SK-N-SH treated with all-trans-retinoic acid at 6 μM for 48 hours (cell line): ENCODE data around the gene COX7A2L.
"Not testable (repeated sequence)": the region's sequence is repeated elsewhere in the genome, so short reads cannot be mapped to it uniquely, and the experiment has no call there.

Experiments
- ARNTL ChIP-seq: fragments of 450-650 bp; formaldehyde crosslinking; IDR thresholded peaks from 2 replicates; pipeline ENCODE4 v1.5.0; 2020; ENCODE audit warnings: low read depth, mild to moderate bottlenecking, moderate library complexity, borderline replicate concordance
- CREB5 ChIP-seq: fragments of 250-450 bp; sonication (Bioruptor Pico); IDR thresholded peaks from 2 replicates; pipeline ENCODE4 v1.5.1; 2020; ENCODE audit warnings: low read depth, mild to moderate bottlenecking, moderate library complexity
- CSDC2 ChIP-seq: fragments of 250-450 bp; sonication (Bioruptor Pico); IDR thresholded peaks from 2 replicates; pipeline ENCODE4 v1.5.0; 2020; ENCODE audit warnings: mild to moderate bottlenecking, moderate library complexity
- CSRNP3 ChIP-seq: fragments of 250-450 bp; sonication (Bioruptor Pico); IDR thresholded peaks from 2 replicates; pipeline ENCODE4 v1.5.1; 2021; ENCODE audit warnings: mild to moderate bottlenecking, moderate library complexity
- ESRRG ChIP-seq: fragments of 250-450 bp; sonication (Bioruptor Pico); IDR thresholded peaks from 2 replicates; pipeline ENCODE4 v1.6.1; 2021; ENCODE audit warnings: mild to moderate bottlenecking
- OSR1 ChIP-seq: fragments of 250-450 bp; sonication (Bioruptor Pico); IDR thresholded peaks from 2 replicates; pipeline ENCODE4 v1.8.0; 2022; ENCODE audit warnings: moderate library complexity, mild to moderate bottlenecking, inconsistent platforms
- PATZ1 ChIP-seq: fragments of 250-450 bp; sonication (Bioruptor Pico); IDR thresholded peaks from 2 replicates; pipeline ENCODE4 v1.8.0; 2020; ENCODE audit warnings: mild to moderate bottlenecking, moderate library complexity, borderline replicate concordance
- PPARA ChIP-seq: fragments of 250-450 bp; sonication (Bioruptor Pico); IDR thresholded peaks from 2 replicates; pipeline ENCODE4 v1.5.0; 2020; ENCODE audit warnings: mild to moderate bottlenecking, borderline replicate concordance
- RARB ChIP-seq: fragments of 250-450 bp; sonication (Bioruptor Pico); IDR thresholded peaks from 2 replicates; pipeline ENCODE4 v1.8.0; 2021; ENCODE audit warnings: mild to moderate bottlenecking, moderate library complexity
- TCF4 ChIP-seq: fragments of 250-450 bp; sonication (Bioruptor Pico); IDR thresholded peaks from 2 replicates; pipeline ENCODE4 v1.8.0; 2021; ENCODE audit warnings: mild to moderate bottlenecking, moderate library complexity, borderline replicate concordance
- TOX ChIP-seq: fragments of 250-450 bp; sonication (Bioruptor Pico); IDR thresholded peaks from 2 replicates; pipeline ENCODE4 v1.8.0; 2021; ENCODE audit warnings: mild to moderate bottlenecking, moderate library complexity, borderline replicate concordance
- ZFP3 ChIP-seq: fragments of 250-450 bp; sonication (Bioruptor Pico); IDR thresholded peaks from 2 replicates; pipeline ENCODE4 v1.5.0; 2020; ENCODE audit warnings: mild to moderate bottlenecking, moderate library complexity
- ZNF565 ChIP-seq: fragments of 450-650 bp; formaldehyde crosslinking; conservative IDR thresholded peaks from 2 replicates; pipeline ENCODE4 v1.5.0; 2020; ENCODE audit warnings: low read depth, mild to moderate bottlenecking, moderate library complexity
- ZNF70 ChIP-seq: fragments of 450-650 bp; formaldehyde crosslinking; IDR thresholded peaks from 2 replicates; pipeline ENCODE4 v1.5.0; 2020; ENCODE audit warnings: mild to moderate bottlenecking, moderate library complexity

GRCh38 chr2:42398052-42398451 is 37.0 kb upstream of the COX7A2L start:
- not testable (repeated sequence) for TF ChIP-seq TOX (CRISPR knock-in tag); CSRNP3 (CRISPR knock-in tag); ZNF565; RARB (CRISPR knock-in tag); PATZ1 (CRISPR knock-in tag); ZFP3; TCF4 (CRISPR knock-in tag); ESRRG (CRISPR knock-in tag); OSR1 (CRISPR knock-in tag); PPARA (CRISPR knock-in tag); CSDC2 (CRISPR knock-in tag); ARNTL; ZNF70 (CRISPR knock-in tag); CREB5 (CRISPR knock-in tag)
